ENCODE results near the gene VAPB.

Gene VAPB

GRCh38 chr20:58438970-58439808 lies 50.2 kb downstream of the VAPB start:
- no peak for DNase-seq

DNA sequence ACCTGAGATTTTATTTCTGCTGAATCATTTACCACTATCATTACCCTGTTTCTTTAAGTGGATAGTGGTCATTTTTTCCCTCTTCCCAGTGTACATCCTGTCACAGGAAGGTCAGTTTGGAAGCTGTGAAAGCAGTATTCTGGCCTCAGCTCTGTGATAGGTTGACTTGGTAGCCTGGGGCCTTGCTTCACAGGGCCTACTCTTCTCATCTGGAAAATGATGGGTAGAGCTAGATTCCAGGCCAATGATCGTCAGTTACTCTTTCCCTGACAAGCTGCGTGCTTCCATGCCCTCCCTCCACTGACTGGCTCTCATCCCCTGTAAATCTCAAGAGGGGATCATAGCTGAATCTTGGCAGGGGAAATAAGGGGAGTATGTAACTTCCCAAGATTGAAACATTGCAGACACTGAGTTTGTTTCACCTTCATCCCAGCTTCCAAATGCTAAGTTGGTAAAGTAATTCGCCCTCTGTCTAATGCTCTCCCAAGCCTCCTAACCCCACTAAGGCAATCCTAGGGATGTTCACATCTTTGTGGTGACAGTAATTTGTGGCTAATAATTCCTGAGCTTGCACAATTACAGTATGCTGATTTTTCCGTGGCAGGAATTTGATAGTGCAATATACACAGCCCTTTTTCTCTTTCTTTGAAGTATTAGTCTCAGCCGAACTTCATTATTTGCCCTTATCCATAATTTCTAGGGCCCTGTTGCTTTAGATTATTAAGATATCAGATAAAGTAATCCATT lies 51.2 kb downstream of the VAPB start:
- DNase-seq = no peak

DNA sequence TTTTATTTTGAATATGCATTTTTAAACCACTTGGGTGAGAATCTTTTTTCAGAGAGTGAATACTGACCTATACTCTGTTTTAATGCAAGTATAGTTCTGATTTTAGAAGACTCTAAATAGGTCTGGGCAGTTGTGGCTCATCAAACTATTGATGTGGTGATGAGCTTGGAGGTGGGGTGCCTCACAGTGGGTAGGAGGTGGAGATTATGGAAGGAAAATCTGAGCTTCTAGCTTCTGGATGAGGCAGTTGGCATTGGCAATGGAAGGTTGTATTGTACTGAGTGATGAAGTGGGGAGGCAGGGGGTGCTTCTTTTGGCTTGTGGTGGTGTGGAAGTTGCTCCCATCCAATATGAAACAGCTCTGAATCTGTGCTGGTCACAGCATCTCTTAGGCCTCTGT lies 52.7 kb downstream of the VAPB start:
- DNase-seq = no peak

DNA sequence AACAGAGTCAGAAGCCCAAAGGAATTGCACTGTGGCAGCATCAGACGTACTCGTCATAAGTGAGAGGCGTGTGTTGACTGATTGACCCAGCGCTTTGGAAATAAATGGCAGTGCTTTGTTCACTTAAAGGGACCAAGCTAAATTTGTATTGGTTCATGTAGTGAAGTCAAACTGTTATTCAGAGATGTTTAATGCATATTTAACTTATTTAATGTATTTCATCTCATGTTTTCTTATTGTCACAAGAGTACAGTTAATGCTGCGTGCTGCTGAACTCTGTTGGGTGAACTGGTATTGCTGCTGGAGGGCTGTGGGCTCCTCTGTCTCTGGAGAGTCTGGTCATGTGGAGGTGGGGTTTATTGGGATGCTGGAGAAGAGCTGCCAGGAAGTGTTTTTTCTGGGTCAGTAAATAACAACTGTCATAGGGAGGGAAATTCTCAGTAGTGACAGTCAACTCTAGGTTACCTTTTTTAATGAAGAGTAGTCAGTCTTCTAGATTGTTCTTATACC lies 55.8 kb downstream of the VAPB start:
- DNase-seq = no peak

DNA sequence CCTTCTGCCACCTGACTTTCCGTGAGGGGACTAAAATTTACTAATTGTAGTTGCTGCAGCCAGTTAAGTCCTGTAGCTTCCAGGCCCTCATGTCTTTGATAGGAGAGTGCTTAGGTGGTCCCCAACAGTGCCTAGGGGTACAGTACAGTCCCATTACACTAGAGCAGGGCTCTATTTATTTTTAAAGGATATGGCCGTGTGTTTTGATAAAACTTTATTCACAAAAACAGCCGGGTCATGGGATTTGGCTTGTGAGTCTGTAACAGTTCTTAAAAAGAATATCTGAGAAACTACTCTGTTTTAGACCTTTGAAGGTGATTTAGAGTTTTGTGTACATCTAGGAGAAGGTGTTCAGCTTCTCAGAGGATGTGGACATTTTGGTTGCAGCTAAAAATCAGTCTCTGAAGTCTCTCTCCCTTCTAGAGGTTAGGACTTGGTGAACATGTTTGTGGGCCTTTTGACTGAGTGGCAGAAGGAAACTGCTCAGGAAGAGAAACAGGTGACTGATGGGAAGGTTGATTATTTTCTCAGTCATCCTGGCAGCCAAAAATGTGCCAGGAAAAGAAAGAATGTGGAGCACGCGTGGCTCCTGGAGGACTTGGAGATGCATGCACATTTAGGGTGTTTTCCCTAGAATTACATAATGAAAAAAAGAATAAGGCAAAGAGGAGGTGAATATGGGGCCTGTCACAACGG lies 57.4 kb downstream of the VAPB start:
- no peak for DNase-seq

GRCh38 chr20:58446960-58447265 lies 57.9 kb downstream of the VAPB start:
- DNase-seq = no peak

- DNase-seq = peak; percentile 58
These were observed 58.7 kb downstream of the VAPB start for GRCh38 chr20:58447511-58448391.

DNA sequence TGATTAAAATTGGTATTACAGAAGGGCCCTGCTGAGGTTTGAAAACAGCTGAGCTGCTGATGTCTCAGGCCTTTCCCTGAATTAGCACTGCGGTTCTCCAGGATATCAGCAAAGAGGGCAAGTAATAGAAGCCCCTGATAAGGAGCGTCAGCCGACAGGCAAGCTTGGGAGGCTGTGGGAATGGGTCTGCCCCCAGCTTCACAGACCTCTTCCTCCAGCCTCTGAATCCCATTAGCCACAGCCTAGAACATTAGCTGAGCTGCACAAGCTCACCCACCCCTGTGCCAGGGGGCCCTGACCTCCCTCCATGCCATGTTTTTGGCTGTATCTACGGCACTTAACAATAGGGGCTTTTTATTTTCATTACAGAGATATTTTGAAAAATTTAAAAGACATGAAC lies 59.9 kb downstream of the VAPB start:
- DNase-seq = no peak

GRCh38 chr20:58449681-58450221 lies 60.7 kb downstream of the VAPB start:
- DNase-seq = no peak

- DNase-seq = no peak
These were observed 61.2 kb downstream of the VAPB start for GRCh38 chr20:58450254-58450653.

DNA sequence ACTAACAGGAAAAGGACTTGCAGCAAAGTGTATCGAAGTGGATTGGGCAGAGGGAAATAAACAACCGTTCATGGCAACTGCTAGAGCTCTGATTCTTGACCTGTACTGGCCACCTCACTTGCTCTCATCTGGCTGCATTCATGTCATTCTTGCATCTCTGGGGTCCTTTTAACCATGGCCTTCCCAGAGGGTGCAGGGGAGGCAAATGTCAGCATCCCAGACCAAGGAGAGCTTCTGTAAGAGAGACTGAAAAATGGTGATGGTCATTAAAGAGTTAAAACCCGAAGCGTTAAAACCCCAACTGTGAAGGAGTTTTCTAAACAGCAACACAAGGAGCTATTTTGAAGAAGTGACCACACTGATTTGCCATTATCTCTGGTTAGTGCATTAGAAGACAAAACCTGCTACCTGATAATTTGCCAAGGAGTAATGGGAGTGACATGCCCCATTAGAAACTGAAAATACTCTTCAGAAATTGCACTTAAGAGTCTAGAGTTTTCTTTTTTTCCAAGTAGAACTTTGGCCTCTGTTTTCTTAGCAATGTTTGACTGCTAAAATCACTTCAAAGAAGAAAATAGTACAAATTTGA lies 63.7 kb downstream of the VAPB start:
- DNase-seq = no peak

DNA sequence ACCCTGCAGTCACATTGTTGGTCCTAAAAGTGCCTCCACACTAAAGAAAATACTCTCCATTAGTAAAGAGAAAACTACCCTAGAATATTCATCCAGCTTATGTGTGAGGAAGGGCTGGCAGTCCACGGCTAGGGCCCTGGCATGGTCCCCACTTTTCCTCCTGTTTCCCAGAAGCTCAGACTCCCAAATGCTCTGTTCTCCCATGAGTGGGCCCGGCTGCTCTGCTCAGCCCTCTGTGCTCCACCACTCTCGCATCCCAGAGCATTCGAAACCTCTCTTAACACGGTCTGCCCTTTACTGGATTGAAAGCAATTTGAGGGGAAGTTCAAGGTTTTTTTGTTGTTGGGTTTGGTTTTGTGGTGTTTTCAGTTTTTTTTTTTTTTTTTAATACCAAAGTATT lies 64.4 kb downstream of the VAPB start:
- no peak for DNase-seq

- DNase-seq = no peak
These were observed 65.4 kb downstream of the VAPB start for GRCh38 chr20:58454460-58454859.

DNA sequence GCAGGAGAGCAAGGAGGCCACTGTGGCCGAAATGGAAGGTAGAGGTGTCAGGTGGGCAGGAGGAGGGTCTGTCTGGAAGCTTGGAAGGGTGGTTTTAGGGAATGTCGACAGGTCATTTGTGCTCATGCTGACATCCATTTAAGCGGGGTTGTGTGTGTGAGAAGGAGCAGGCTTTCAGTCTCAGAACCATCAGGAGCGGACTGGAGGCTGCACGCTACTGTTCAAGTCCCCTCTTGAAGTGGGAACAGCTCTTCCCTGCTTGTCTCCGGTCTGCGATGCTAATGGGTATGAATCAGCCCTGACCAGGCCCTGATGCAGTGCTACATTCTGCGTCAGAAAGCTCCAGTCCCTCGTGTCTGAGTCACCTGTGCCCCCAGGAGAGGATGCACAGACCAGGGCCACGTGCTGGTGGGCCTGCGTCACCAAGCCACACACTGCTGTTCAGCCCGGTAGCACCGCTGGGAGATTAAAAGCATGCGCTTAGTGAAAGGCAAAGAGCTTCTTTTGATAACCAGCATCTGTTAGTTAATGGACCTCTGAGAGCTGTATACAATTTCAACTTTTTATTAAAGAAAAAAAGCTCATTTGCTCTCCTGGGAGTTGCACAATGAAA lies 68.2 kb downstream of the VAPB start:
- DNase-seq = no peak

DNA sequence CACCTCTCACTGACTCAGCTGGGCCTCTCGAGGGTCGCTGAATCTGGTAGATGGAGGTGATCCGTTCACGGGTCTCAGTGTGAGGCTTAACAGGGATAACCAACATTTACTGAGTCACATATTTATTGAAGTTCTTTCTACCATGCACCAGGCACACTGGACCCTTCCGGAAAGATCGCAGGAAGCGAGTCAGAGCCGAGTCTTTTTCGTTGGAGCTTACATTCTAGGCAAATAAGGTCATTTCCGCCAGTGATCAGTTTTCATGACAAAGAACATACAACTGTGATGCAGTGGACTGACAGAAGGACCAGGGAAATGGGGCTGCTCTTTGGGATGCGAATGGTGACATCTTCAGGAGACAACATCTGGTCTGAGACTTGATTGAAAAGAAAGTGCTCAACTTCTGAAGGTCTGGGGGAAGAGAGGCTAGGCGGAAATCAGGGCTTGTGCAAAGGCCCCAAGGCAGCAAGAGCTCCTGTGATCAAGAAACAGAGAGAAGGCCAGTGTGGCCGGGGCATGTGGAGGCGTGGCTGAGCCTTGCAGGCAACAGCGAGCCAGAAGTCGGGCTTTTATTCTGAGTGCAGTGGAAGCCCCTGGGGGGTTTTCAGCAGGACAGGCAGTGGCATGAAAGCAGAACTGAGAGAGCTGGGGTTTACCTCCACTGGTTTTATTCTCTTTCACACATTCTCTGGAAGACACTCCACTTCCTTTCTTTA lies 69.5 kb downstream of the VAPB start:
- no peak for DNase-seq

- no peak for DNase-seq
These were observed 70.2 kb downstream of the VAPB start for GRCh38 chr20:58459058-58459750.

DNA sequence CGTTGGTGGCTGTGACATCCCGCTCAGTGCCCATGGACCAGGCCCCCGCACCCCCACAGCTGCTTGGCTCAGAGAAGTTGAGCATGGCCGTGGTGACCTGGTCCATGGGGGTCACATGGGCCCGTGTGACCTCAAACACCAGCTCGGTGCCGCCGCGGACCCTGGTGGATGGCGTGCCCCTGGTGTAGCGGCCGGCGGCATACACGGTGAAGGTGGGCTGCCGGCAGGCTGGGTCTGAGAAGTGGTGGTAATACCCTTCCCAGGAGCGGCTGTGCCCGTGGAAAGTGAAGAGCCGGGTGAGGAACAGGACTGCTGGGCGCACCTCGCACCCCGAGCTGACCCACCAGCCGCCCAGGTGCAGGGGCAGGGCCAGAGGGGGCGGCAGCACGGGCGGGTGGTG lies 72.1 kb downstream of the VAPB start:
- DNase-seq = no peak

- DNase-seq = no peak
These were observed 72.9 kb downstream of the VAPB start for GRCh38 chr20:58461899-58462298.

GRCh38 chr20:58463256-58463655 lies 74.2 kb downstream of the VAPB start:
- DNase-seq = no peak

DNA sequence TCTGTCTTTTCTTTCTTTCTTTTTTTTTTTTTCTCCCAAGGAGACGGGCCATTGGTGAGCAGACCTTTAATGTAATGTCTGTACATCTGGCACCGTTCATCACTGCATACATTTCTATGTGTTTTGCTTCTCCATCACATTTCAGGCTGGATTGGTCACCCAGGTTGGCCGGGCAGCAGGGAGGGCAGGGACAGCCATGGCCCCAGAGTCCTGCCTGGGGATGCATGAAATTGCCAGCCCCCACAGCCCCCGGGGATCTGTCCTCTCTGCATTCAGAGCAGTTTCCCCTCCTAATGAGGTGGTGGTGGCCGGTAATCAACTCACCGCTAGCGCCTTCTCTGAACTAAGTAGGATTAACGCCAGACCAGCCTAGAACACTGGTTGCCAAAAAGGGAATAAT lies 75.8 kb downstream of the VAPB start:
- DNase-seq = no peak
